Measurements from ENCODE around the gene NXF1. TPM values are rescaled to one million over a fixed set of nuclear protein-coding genes. Genes with fewer than 3 reads are reported as not detected.
"Not testable (repeated sequence)": the region's sequence is repeated elsewhere in the genome, so short reads cannot be mapped to it uniquely, and the experiment has no call there.

NXF1 gene
- total RNA-seq, 1 donor from 2014 or later: 12.3 TPM

DNA sequence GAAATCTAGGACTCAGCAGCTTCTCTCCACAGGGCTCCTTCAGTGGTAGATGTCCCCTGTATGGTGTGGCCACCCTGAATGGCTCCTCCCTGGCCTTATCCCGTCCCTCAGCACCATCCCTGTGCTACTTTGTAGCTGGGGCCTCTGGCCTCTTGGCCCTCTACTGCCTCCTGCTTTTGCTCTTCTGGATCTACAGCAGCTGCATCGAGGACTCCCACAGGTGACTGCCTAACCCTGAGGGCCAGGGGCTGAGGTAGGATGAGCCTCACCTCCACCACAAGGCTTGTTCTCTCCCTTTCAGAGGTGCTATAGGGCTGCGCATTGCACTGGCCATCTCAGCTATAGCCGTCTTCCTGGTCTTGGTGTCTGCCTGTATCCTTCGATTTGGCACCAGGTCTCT, 16.2 kb downstream of the NXF1 start:
- no peak for DNase-seq (ENCODE audit: low read depth in 2 of 2)

DNA sequence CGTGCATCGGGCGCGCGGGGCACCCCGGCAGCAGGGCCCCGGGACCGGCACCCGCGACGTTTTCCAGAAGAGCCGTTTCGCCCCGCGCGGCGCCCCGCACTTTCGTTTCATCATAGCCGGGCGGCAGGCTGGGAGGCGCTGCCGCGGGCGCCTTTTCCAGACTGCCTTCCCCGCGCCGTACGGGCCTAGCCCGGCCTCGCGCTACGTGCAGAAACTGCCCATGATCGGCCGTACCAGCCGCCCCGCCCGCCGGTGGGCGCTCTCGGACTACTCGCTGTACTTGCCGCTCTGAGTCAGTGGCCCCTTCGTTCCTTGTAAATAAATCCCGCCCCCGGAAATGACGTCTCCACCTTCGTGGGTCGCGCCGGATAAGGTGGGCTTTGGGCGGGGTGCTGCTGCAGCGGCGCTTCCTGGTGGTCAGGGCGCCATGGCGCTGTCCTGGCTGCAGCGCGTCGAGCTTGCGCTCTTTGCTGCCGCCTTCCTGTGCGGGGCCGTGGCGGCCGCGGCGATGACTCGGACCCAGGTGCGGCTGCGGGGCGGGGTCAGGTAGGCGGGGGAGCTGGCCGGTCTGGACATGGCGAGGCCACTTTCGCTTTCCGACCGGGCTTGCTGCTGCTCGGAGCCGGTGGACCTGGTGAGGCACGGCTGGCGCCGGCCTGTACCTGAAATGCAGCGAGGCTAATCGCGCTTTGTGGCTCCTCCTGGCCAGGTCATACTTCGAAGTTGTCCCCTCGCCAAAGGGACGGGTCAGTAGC, 18.1 kb downstream of the NXF1 start, which contains the start of gene TMEM179B:
TMEM179B (plus strand) TSS at position 398 of the 755 bp plus-strand sequence; CDS start at position 428, 30 bp downstream.
- peak; percentile 97 to 98 for DNase-seq (ENCODE audit: low read depth in 2 of 2)

DNA sequence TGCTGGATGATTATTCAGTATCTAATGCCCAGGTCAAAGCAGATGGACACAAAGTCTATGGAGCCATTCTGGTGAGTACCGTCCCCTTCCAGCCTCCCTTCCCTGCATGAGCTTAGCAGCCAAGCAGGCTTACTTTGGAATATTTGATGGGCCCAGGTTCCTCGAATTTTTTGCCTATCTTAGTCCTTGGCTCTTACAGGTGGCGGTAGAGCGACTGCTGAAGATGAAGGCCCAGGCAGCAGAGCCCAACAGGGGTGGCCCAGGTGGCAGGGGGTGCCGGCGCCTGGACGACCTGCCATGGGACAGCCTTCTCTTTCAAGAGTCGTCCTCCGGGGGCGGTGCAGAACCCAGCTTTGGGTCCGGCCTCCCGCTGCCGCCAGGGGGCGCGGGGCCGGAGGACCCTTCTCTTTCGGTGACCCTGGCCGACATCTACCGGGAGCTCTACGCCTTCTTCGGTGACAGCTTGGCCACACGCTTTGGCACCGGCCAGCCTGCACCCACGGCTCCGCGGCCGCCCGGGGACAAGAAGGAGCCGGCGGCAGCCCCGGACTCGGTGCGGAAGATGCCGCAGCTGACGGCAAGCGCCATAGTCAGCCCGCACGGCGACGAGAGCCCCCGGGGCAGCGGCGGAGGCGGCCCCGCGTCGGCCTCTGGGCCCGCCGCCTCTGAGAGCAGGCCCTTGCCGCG, 18.8 kb downstream of the NXF1 start:
- peak; percentile 86 to 89 for DNase-seq (ENCODE audit: low read depth in 2 of 2)

- no peak for DNase-seq (ENCODE audit: low read depth in 2 of 2)
These were observed 22.5 kb downstream of the NXF1 start for GRCh38 chr11:62782753-62783152.

DNA sequence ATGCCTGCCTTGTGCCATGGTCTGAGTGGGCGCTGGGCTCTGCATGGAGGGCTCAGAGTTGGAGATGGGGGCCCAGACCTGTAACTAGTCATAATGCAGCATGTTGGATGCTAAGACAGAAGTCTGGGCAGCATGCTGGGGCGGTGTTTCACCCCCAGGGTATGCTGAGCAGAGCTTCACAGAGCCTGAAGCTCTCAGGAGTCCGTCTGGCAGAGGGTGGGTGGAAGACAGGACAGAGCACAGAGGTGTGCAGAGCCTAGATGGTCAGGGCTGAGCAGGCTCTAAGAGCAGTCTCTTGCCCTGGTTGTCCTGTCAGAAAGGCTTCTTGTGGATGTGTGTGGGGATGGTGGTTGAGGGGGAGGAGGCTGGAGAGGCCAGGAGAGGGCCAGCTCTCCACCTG, 26.8 kb downstream of the NXF1 start:
- no peak for DNase-seq (ENCODE audit: low read depth in 2 of 2)

- no peak for DNase-seq (ENCODE audit: low read depth in 2 of 2)
These were observed 27.9 kb downstream of the NXF1 start for GRCh38 chr11:62777389-62777788.

GRCh38 chr11:62775646-62776045, 29.6 kb downstream of the NXF1 start:
- no peak for DNase-seq (ENCODE audit: low read depth in 2 of 2)

DNA sequence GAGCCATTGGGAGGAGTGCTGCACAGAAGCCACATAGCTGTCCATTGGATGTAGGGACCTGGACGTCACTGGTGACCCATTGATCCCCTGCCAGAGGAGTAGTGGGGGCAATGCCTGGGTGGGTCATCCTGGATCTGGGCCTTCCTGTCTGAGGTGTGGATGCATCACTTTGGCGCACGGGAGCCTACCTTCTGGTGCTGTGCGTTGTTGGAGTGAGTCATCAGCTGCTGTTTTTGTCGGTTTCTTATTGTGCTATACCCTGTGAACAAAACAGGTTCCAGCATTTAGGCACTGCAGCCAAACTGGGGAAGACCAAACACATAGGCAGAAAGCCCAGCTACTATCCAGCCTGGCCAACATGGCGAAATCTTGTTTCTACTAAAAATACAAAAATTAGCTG, 30.8 kb downstream of the NXF1 start:
- peak; percentile 20 to 57 for DNase-seq (ENCODE audit: low read depth in 2 of 2)

GRCh38 chr11:62771144-62772021, 33.9 kb downstream of the NXF1 start, which contains the start of gene TAF6L:
TAF6L (plus strand) TSS chr11:62771396; CDS start chr11:62775784, 4,388 bp downstream.
- peak; percentile 95 to 98 for DNase-seq (ENCODE audit: low read depth in 2 of 2)

GRCh38 chr11:62770778-62771143, 34.5 kb downstream of the NXF1 start:
- peak in 1 of 2 donors; percentile 59 for DNase-seq (ENCODE audit: low read depth in 2 of 2)

- not testable (repeated sequence) for DNase-seq (ENCODE audit: low read depth in 2 of 2)
These were observed 44.4 kb downstream of the NXF1 start for GRCh38 chr11:62760867-62761227.

GRCh38 chr11:62757846-62758788, 47.1 kb downstream of the NXF1 start:
- no peak for DNase-seq (ENCODE audit: low read depth in 2 of 2)

DNA sequence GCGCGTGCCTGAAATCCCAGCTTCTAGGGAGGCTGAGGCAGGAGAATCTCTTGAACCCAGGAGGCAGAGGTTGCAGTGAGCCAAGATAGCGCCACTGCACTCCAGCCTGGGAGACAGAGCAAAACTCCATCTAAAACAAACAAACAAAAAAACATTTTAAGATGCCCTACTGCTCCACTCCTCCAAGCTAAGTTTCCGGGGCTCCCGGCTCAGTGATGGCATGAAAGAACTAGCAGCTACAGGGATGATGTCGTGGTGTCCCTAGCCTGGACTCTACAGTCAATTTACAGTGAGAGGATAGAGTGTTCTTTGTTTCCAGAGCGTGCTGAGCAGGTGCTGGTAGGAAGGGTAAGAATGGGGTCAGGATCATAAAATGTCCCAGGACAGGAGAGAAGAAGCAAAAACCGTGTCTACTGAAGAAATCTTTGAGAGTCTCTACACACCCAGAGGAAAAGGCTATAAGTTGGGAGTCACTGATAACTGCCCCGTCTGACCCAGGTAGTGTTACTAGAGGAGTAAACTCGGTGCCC, 50.1 kb downstream of the NXF1 start:
- no peak for DNase-seq (ENCODE audit: low read depth in 2 of 2)

- peak; percentile 100 for DNase-seq (ENCODE audit: low read depth in 2 of 2)
These were observed 51.3 kb downstream of the NXF1 start, which contains the start of gene ZBTB3 for GRCh38 chr11:62753736-62754603. ZBTB3 (minus strand) TSS chr11:62754160; CDS start chr11:62753664, 496 bp downstream.

GRCh38 chr11:62752994-62753735, 52.1 kb downstream of the NXF1 start:
- DNase-seq (ENCODE audit: low read depth in 2 of 2): no peak

DNA sequence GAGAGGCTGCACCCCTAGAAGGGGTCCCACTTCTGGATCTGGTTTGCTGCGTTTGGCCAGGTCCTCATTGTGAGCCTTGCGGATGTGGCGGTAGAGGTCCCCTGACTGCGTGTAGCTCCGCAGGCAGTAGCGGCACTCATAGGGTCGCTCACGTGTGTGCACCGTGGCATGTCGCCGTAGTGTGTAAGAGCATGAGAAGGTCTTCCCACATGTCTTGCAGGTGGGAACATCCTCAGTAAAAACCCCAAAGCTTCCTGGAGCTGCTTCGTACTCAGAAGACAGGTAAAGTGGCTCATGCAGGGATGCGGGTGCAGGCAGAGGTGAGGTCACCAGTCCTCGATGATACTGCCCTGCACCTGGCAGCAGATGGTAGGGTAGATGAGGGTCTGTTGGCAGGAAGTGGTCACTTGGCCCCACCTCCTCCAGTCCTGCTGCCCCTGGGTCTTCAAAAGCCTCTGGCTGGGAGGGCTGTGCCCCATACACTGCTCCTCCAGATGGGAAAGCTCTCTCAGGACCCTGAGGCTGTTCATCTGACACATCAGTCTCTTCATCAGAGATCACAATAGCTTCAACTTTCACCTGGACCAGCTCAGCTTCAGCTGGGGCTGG, 53.0 kb downstream of the NXF1 start:
- no peak for DNase-seq (ENCODE audit: low read depth in 2 of 2)

GRCh38 chr11:62749931-62750330, 55.3 kb downstream of the NXF1 start:
- DNase-seq (ENCODE audit: low read depth in 2 of 2): not testable (repeated sequence)

DNA sequence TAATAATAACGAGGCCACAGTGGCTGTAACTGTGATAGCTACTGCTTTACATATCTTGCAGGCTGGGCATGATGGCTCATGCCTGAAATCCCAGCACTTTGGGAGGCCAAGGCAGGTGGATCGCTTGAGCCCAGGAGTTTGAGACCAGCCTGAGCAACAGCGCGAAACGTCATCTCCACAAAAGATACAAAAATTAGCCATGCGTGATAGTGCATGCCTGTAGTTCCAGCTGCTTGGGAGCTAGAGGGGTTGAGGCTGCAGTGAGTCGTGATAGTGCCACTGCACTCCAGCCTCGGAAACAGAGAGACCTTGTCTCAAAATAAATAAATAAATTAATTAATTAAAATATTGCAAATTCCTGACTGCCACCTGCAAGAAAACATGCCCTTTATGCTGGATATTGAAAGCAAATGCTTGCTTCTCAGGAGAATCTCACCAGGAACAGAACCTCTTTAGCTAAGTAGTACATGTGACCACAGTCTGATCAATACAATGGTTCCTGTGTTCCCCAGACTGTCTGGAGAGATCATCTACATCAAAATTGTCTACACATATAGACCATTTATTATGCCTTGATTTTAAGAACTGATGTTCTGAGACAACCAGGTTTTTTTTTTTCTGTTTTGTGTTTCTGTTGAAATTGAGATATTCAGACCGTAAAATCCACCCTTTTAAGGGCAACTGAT, 57.6 kb downstream of the NXF1 start:
- no peak for DNase-seq (ENCODE audit: low read depth in 2 of 2)

Data from lung microvascular endothelial cell (primary cell).